Measurements from ENCODE around the gene ITCH.

Gene ITCH

GRCh38 chr20:34560141-34560523 is 197.1 kb downstream of the ITCH start:
- DNase-seq: no peak

GRCh38 chr20:34560614-34561013 is 197.5 kb downstream of the ITCH start:
- DNase-seq: no peak

Measured in stimulated activated CD4-positive, alpha-beta T cell treated with anti-CD3 and anti-CD28 coated beads, Interleukin-4, amount 100 ng/mL, for 4 hours (primary cell).